GM21528 (cell line): ENCODE measurements around the gene RAPGEF4.
"Not testable (repeated sequence)": the region's sequence is repeated elsewhere in the genome, so short reads cannot be mapped to it uniquely, and the experiment has no call there.

Source experiments
- ATAC-seq: cut with Tn5 transposase; IDR thresholded peaks from one replicate; pipeline ENCODE4 v1.9.1; 2021; ENCODE audit warnings: mild to moderate bottlenecking, moderate library complexity; ENCODE audit not compliant: unreplicated experiment, low FRiP score

RAPGEF4 gene

GRCh38 chr2:172725746-172726145 lies 9.9 kb upstream of the RAPGEF4 start:
- no peak for ATAC-seq

GRCh38 chr2:172726172-172726735 lies 9.4 kb upstream of the RAPGEF4 start:
- no peak for ATAC-seq

- no peak for ATAC-seq
Measured at GRCh38 chr2:172730411-172730810, 5.2 kb upstream of the RAPGEF4 start.

GRCh38 chr2:172734711-172735581 lies 699 bp upstream of the RAPGEF4 start:
- ATAC-seq = no peak

- no peak for ATAC-seq
Measured at GRCh38 chr2:172736424-172737174, 954 bp downstream of the RAPGEF4 start.

GRCh38 chr2:172739661-172740266 lies 4.1 kb downstream of the RAPGEF4 start:
- no peak for ATAC-seq

GRCh38 chr2:172740856-172741255 lies 5.2 kb downstream of the RAPGEF4 start:
- ATAC-seq = no peak

- ATAC-seq = no peak
Measured at GRCh38 chr2:172742931-172743540, 7.4 kb downstream of the RAPGEF4 start.

- no peak for ATAC-seq
Measured at GRCh38 chr2:172743898-172744297, 8.3 kb downstream of the RAPGEF4 start.

GRCh38 chr2:172745636-172746035 lies 10.0 kb downstream of the RAPGEF4 start:
- ATAC-seq = no peak

GRCh38 chr2:172748543-172748942 lies 12.9 kb downstream of the RAPGEF4 start:
- not testable (repeated sequence) for ATAC-seq

GRCh38 chr2:172749388-172749787 lies 13.7 kb downstream of the RAPGEF4 start:
- ATAC-seq = no peak

- no peak for ATAC-seq
Measured at GRCh38 chr2:172751564-172751963, 15.9 kb downstream of the RAPGEF4 start.

- no peak for ATAC-seq
Measured at GRCh38 chr2:172753610-172754009, 18.0 kb downstream of the RAPGEF4 start.

- ATAC-seq = no peak
Measured at GRCh38 chr2:172759441-172759840, 23.8 kb downstream of the RAPGEF4 start.

- ATAC-seq = no peak
Measured at GRCh38 chr2:172761306-172761705, 25.7 kb downstream of the RAPGEF4 start.

GRCh38 chr2:172762574-172762973 lies 26.9 kb downstream of the RAPGEF4 start:
- ATAC-seq = no peak

GRCh38 chr2:172763079-172763478 lies 27.4 kb downstream of the RAPGEF4 start:
- no peak for ATAC-seq

- no peak for ATAC-seq
Measured at GRCh38 chr2:172765662-172766061, 30.0 kb downstream of the RAPGEF4 start.

GRCh38 chr2:172768401-172768800 lies 32.8 kb downstream of the RAPGEF4 start:
- ATAC-seq = no peak
